PC-9 (cell line): ENCODE measurements around the gene CEACAM20.
A peak's percentile ranks its signal among the peaks of the same experiment; 100 is the strongest.

Source experiments
- CTCF ChIP-seq: fragments of 200-600 bp; sonication (generic); conservative IDR thresholded peaks from 2 replicates; pipeline ENCODE4 v1.6.1; 2017; ENCODE audit warnings: mixed run types, antibody characterized with exemption, mild to moderate bottlenecking, moderate library complexity
- EZH2 ChIP-seq: fragments of 200-600 bp; sonication (generic); IDR thresholded peaks from 2 replicates; pipeline ENCODE4 v1.8.0; 2017; ENCODE audit warnings: antibody characterized with exemption, low read depth

GRCh38 chr19:44576843-44577565 is 47.5 kb upstream of the CEACAM20 start:
- TF ChIP-seq CTCF: peak; percentile 80
- no peak for TF ChIP-seq EZH2
